ENCODE results near the gene ARFIP2.

DNA sequence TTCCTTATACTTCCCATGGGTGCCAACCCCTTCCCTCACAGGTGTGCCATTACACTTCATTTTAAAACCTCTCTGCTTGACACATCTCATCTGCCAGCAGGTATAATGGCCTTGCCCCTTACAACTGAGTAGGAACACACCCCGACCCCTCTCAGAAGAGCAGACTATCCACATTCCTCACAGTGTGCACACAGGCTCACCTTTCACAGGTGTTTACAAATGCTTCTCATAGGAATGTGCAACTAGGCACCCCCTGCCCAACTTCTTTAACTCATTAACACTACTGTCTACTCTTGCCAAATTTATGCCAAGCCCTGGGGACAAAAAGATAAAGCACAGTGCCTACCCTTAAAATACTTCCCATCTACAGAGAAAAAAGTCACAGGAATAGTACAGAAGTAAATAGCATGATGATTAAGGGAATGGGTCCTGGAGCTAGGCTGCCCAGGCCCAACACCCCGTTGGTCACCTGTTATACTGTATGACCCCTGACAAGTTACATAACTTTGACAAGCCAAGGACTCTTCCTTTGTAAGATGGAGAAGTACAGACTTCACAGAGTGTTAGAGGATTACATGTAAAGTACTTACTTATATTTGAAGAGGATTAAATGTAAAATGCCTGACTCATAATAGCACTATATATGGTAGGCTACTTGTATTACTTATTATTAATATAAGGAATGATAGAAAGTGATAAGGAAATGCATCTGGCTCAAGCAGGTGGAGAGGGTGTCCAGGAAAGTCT is 22.6 kb downstream of the ARFIP2 start:
- TF ChIP-seq CEBPB (IDR thresholded peaks at IDR 0.05; ENCODE audit: low read depth, low read length) (no peak), CBX5 (IDR thresholded peaks at IDR 0.05; ENCODE audit: low read depth, low read length) (no peak)
- TF ChIP-seq, protein P1, sequence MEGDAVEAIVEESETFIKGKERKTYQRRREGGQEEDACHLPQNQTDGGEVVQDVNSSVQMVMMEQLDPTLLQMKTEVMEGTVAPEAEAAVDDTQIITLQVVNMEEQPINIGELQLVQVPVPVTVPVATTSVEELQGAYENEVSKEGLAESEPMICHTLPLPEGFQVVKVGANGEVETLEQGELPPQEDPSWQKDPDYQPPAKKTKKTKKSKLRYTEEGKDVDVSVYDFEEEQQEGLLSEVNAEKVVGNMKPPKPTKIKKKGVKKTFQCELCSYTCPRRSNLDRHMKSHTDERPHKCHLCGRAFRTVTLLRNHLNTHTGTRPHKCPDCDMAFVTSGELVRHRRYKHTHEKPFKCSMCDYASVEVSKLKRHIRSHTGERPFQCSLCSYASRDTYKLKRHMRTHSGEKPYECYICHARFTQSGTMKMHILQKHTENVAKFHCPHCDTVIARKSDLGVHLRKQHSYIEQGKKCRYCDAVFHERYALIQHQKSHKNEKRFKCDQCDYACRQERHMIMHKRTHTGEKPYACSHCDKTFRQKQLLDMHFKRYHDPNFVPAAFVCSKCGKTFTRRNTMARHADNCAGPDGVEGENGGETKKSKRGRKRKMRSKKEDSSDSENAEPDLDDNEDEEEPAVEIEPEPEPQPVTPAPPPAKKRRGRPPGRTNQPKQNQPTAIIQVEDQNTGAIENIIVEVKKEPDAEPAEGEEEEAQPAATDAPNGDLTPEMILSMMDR (IDR thresholded peaks at IDR 0.05; ENCODE audit: control extremely low read depth in 1 of 3, insufficient read depth in 1 of 3, low read depth in 1 of 3, low read length in 3 of 3) = no peak
